CD4-positive, alpha-beta T cell treated with Interleukin-6 for 4 hours (primary cell): ENCODE results near the gene CCDC33.

Source experiments
- DNase-seq: peaks from one replicate; pipeline ENCODE4 v3.0.0-alpha.2; 2020; ENCODE audit warnings: mixed read lengths

Gene CCDC33

DNA sequence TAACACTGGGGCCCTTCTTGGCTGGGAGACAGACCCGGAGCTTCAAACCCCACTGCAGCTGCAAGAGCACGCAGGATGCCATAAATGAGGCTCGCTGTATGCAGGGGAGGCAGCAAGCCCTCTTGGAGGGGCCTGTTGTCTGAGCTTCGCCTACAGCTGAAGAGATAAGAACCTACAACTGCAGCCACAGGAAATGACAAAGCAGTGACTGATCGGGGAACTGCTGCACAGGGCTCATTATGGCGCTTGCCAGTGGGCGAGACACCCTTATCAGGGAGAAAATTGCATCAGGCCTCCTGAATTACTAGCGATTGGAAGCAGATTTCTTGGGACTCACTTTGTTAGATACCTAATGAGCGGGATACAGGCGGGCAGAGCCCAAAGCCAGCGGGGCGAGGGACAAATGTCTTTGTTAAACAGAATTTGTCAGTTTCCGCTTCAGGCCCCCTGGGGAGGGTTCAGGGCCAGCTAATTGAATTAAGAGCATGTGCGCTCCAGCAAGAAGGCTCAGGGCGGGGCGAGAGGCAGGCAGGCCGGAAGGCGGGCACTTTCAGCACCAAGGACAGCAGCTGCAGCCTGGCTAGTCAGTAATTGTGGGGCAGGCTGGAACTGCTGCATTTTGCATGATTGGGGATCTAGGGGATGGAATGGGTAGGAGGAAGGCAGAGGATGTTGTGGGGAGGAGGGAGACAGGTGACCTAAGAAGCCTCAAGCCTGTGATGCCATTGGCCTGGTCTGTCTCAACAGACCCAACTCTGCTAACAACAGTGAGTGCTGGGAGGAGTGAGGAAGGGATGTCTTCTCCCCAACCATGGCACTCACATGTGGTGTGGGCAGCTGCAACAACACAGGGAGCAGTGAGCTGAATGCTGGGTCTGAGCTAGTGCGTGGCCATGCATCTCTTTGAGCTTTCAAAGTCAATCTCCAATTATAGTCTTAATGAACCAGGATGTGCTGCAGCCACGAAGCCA is 55.3 kb downstream of the CCDC33 start:
- DNase-seq, result peak; percentile 54

DNA sequence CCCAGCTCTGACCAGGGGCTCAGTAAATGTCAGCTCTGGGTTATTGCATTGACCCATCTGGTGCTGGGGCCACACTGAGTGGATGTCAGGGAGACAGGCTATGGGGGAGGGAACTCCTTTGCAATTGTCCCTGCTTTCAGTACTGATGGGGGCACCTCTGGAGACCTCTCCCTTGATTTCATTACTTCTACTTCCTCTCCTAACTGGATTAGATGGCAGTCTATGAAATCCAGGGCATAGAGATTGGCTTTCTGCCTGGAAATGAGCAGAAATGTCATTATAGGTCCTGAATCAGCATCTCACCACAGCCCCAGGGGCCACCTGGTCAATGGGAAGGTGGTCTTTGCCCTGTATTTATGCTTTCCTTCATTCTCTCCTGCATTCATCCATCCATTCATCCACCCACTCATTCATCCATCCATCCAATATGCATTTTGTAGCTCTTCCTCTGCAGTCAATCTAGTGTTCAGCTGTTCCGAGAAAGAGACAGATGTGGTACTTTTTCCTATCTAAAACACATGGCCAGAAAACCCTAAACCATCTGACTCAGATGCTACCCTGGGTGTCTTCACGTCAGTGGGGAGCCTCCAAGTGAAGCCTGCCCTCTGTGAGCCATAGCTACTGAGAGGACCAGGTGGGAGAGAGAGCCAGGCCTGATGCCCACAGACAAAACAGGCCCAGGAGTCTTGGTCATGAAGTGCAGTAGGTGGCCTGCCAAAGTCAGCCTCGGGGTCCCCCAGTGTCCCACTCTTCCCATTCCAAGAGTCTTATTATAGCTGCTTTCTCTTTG is 57.1 kb downstream of the CCDC33 start:
- no peak for DNase-seq

DNA sequence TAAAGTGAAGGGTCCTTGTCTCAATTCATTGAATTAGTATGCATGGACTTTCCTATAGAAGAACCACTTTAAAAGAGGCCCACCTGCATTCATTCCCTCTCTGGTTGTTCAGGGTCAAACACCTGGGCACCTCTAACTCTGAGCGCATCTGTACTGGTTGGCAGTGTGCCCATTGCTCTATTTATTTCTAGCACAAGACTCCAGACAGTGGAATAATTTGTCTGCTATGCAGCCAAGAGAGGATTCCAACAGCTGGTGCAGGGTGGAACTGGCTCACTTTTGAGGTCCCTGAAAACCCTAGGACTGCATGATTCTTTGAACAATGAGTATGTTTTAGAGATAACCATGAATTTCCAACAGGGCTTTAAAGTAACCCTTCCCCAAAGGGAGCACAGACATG is 57.9 kb downstream of the CCDC33 start:
- DNase-seq, result no peak

DNA sequence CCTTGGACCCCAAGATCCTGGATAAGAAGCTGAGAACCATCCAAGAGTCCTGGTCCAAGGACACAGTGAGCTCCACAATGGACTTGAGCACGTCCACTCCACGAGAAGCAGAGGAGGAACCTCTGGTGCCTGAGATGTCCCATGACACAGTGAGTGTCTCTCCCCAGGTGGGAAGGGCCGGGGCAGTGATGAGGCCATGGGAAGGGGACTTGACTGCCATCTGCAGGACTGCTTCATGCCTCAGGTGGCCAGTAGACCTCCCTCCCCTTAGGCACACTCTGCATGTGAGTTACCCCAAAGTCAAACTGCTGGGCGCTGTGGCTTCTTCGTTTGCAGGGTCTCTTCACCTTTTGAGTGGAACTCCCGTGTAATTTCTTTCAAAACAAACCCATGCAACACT is 59.7 kb downstream of the CCDC33 start:
- DNase-seq, result no peak

DNA sequence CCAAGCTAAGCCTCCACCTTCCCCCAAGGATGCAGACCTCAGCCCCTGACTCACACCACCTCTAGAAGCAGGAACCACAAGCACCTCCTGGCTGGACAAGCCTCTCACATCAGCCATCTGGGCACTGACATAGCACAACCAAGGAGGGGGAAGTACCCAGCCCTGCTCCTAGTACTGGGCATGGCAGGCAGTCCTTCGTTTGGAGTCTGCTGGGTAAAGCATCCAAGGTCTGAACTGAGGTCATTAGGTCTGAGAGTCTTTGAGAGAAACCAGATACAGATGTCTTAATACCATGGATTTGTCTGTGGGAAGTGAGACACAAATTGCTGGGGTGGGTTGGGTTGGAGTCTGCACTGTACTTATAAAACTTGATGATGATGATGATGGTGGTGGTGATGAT is 61.8 kb downstream of the CCDC33 start:
- no peak for DNase-seq

DNA sequence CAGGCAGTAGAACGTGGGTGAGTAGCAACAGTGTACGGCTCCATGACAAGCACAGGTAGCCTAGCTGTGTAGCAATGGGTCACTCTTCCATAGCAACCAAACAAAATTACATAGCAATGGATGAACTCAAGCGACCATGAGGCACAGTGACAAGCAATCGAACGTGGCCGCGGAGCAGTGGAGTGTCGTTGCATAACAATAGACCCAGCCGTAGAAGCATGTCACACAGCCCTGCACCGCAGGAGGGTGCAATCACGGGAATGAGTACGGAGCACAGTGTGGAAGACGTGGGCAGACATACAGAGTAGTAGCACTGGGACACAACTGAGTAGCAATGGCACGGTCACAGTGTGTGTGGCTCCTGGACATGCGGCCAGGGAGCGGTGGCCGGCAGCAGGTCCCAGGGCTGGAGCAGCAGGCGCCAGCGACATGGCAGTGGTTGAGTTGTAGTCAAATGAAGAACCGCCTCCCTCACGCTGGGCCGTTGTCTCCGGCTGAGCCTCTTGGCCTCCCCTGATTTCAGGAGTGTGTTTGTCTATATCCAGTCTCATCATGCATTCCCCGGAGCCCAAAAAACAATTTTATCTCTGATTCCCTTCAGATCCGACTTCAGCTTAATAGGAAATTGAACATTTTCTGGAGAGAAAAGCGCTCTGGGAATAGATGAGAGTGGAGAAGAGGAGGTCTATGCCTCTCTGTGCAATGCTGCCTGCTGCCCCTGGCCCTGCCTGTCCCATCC is 64.1 kb downstream of the CCDC33 start:
- no peak for DNase-seq

DNA sequence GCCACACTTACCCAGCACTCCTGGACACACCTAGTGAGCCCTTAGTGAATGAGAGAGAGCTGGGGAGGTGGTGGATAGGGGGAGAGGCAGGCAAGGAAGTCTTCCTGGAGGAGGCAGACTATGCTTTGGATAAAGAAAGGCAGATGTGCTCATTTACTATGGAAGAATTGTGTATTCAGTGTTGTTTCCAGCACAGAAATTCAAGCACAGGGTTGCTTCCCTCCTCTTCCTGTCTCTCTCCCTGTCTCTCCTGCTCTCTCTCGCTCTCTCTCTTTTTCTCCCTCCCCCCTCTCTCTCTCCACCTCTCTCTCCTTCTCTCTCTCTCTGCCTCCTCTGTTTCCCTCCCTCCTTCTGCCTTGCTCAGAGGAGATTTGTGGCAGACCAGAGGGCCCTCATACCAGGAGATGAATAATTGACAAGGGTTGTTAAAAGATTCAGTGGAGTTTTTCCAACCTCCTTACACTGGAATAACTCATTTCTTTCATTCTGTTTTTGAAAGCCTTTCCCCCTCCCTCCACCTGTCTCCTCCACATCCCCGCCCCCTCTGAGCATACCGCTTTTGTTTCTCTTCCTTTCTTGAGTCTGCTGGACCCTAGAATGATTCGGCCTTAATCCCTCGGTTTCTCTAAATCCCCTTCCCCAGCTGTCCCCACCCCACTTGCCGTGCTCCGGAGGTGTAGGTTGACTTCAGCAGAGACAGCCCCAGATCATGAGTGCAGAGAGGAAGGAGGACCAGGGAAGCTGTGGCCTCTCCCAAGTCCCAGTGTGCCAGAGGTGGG is 65.6 kb downstream of the CCDC33 start:
- no peak for DNase-seq

DNA sequence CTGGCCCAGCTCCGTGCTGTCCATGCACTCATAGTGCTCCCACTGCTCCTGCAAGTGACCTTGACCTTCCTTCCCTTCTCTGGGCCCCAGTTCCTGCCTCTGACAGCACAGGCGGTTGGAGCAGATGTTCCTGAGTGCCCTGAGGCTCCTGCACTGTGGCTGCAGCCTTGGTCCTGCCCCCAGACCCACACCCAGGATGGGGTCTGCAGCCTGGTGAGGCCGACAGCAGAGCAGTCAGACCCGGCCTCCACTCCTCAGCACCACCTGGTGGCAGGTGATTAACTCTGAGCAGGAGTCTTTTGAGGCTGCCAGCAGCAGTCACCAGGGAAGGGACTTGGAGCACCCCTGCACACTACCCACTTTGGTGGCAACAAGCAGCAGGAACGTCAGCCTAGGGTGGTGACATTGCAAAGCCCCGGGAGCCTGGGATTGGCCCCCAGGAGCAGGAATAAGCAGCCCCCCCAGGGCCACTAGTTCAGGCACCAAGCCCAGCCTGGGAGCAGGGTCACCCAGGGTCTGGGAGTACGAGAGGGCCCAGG is 66.8 kb downstream of the CCDC33 start:
- peak; percentile 34 for DNase-seq

DNA sequence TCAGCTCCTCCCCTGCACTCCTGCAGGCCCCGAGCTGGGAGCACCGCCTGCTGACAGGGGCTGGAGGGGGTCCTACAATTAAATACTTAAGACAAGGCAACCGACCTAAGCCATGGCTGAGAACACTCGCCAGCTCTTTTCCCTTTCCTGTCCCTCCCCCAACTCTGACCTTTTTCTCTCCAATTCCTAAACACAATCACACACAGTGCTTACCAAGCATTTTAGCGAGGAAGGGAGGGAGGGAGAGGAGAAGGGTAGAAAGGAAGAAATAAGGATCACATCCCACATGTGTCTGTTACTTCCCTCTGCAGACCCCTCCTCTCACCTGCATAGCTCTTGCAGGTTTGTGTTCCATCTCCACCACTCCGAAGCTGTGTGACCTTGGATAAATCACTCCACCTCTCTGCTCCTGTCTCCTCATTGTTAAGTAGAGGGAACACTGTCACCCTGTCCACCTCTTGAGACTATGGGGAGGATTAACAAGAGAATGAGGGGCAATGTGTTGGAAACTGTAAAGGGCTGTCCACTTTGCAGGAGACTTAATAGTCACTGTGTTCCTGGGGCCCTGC is 67.7 kb downstream of the CCDC33 start:
- no peak for DNase-seq

DNA sequence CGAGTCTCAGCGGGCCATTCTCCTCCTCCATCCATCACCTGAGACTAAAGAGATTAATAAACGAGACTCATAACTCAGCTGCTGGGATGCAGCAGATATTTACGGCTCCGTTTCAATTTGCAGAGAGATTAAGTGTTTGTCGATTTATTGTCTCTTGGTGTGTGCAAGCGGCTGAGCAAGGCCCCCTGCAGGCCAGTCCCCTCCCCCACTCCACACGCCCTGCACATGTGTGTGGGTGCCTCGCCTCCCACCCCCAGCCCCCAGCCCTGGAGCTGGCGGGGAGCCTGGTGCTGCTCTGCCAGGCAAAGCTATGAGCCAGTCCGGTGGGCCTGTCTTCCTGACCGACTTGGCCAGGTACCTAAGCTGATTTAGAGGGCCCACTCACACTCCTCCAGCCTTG is 68.3 kb downstream of the CCDC33 start:
- DNase-seq, result no peak

DNA sequence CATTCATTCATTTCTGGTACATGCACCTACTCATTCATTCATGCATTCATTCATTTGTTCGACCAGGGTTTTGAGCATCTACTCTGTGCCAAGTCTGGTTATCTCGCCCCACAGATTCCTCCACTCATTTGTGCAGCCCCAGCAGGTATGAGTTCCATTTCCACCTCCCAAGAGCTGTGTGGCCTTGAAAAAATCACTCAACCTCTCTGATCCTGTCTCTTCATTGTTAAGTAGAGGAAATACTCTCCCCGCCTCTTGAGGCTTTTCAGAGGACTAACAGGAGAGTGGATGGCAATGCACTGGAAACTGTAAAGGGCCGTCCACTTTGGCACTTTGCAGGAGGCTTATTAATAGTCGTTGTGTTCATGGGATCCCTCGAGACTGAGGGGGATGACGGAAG is 69.6 kb downstream of the CCDC33 start:
- no peak for DNase-seq

DNA sequence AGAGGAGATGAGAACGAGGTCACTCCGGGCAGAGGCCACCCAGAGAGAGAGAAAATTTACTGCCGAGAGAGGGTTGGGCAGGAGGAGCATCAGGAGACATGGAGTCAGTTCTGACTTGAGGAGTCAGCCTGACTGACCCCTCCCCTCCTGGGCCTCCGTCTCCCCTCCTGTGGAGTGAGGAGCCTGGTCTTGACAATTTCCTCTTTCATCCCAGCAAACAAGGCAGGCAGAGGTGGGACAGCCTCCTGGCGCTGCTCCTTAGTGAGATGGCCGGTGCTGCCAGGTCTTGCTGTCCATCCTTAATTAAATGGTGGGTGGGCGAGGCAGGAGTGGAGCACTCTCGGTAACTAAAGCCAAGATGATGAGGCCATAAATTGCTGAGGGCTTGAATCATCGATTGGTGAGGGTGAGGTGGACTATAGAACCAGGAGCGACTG is 70.7 kb downstream of the CCDC33 start:
- DNase-seq, result no peak

DNA sequence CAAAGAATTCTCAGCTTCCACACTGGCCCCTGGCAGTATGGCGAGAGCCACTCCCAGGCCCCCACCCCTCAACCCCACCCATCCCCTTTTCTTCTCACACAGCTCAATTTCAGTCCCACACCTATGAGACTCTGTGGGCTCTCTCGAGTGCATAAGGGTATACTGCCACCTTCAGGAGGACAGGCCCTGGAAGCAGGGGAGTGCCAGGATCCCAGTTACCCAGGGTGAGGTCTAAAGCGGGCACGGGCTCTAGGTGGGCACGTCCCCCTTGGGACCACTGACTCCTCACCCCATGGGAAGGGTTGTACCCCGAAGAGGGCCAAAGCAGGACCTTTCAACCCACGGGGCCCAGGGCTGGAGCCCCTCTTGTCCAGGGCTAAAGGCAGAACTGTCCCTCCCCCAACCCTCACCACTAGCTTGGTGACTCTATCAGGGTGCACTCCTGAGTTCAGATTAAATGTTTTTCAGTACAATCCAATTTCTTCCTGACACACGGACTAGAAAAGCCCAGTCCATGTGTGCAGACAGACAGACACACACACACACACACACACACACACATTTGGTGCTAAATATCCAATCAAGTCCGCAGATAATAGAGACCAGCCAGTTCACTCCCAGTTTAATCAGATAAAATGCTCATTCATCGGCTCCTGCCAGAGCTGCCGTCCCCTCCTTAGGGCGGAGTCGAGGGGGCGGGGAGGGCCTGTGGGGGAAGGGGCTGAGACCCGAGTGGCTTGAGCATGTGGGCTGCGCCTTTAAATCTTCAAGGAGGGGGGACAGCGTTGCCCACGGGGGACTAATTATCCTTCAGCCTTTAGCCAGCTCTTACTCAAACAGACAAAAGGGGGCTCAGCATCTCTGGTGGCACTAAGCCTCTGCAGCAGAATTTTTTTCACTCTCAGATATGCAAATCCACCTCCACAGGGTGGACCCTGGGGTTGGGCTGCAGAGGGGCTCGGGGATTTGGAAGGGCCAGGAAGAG is 72.0 kb downstream of the CCDC33 start:
- DNase-seq, result peak; percentile 21

DNA sequence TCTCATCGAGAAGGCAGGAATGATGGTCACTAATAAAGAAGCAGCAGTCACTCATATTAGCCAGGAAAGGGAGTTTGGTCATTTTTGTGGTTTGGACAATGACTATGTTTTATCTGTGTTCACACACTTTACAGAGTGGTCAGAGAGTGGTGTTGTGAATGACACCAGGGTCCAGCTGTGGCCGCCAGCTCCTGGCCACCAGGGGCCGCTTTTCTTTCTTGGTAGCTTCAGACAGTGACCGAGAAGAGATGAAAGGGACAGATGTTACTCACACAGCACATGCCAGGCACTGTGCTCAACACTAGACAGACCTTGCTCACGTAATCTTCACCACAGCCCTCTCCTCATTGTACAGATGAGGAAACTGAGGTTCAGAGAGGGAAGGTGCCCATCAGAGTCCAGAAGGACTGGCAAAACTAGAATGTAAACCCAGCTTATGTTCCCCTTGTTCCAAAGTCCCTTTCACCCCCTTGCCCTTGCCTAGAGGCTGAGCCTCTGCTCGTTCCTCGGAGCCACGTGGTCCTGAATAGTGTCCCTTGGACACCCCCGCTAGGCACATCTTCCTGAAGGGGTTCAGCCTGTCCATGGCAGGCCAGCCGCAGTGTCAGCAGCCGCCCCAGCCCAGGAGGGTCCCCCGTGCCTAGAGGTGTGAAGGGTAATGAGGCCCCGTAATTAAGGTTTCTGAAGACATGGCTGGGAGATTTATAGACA is 75.8 kb downstream of the CCDC33 start:
- DNase-seq, result no peak

DNA sequence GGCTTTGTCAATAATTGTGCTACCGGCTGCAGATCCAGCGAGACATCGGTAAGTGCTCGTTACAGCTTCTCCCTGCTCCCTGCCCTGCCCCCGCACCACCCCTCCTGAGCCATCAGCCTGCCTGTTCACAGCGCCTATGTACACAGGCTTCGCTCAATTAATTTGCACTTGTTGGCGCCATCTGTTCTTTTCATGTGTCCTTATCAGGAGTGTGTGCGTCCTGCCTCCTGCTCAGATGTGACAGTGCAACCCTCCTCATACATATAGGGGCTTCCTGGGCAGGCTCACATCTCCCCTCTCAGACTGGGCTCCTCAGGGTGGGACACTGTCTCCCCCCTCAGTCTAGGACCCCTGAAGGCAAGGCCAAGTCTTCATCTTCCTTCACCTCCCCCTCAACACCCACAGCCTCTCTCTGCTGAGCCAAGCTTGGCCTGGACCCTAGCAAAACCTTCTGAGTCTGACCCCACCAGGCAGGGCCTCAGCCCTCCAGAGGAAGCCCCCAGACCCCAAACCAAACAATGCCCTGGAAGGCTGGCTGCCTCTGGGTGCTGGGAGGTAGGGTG is 76.4 kb downstream of the CCDC33 start:
- DNase-seq, result no peak

DNA sequence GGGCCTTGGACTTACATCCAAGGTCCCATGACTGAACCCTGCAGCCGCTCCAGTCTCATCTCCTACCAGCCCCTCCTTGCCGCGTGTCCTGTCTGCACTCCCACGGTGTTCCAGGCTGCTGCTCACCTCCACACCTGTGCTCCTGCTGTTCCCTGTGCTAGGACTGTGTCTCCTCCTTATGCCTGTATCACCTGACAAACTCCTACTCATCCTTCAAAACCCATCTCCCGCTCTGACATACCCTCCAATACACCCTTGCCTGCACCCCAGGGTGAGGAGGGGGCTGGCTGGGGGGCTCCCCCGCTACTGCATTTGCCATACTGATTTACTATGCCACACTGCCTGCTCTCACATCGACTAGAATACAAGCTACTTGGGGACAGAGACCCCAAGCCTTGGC is 77.8 kb downstream of the CCDC33 start:
- DNase-seq, result no peak

DNA sequence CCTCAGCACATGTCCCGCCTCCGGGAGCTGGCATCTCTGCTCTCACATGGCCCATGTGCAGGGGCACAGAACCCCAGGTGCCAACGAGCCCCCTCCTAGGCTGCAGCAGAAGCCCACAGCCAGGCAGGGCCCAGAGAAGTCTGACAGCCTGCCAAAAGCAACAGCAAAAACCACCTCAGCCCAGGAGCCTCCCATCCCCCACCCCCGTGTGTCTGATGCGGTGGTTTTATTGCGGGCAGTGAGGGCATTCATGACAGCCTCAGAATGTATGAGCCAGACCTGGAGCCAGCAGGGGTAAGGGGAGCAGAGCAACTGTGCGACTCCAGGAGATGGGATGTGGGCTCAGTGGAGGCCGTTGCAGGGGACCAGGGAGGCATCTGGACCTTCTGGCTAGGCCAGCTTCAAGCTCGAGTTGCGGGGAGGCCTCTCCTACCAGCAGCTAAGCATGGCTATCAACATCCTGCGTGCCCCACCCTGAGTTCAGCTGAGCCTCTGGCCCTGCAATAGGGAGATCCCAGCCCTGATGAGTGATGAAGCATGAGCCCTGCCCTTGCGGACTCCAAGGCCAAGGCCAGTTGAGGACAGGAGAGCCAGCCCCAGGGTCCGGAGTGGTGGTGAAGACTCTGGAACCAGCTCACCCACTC is 78.8 kb downstream of the CCDC33 start:
- DNase-seq, result peak; percentile 38

DNA sequence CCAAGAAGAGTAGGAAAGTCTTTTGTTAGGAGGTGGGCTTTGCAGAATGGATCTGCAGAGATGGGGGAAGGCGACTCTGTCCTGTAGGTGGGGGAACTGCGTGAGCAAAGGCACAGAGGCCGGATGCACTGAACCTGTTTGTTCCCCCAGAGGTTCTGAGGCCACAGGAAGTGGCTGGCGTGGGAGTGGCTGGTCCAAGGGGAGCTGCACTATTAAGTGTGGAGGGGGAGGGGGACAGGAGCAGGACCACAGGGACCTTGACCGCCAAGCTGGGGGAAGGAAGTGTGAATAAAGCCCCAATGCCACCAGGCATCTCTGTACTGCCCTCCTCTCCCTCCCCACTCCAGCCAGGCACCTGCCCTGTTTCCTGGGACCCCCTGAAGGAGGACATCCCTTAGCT is 79.5 kb downstream of the CCDC33 start:
- DNase-seq, result peak; percentile 21

DNA sequence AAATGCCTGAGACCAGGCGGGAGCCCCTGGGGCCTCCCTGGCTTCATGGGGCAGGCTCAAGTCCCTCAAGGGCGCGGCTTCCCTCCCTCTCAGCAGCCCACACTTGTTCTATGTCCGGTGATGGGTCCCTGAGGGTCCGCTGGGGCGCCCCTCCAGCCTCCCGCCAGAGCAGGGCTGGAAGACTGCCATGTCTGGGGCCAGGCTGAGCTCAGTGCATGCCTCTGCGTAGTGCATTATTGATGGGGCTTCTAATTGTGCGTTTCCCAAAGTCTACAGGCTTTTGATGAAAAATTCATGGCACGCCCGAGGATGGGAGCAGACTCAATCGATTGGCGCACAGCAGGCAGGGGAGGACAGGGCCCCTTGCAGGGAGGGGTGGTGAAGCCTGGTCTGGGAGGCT is 80.0 kb downstream of the CCDC33 start:
- DNase-seq, result no peak
